Epithelial cell of esophagus (primary cell): Measurements from ENCODE around the gene BTAF1.

ENCODE experiments used
- DNase-seq: peaks from one replicate; pipeline ENCODE4 v3.0.0; 2010; ENCODE audit warnings: low read depth
- H3K4me3 ChIP-seq: 2 replicates; pipeline ENCODE4 v1.5.1; 2011; ENCODE audit warnings: mild to moderate bottlenecking, low read length, control low read depth
- TF ChIP-seq, protein P1 (sequence below): IDR thresholded peaks from 2 replicates; pipeline ENCODE4 v1.5.1; 2011; ENCODE audit warnings: low read depth, mild to moderate bottlenecking, low read length, control low read depth, inconsistent platforms; ENCODE audit not compliant: insufficient read depth; ENCODE audit errors: missing control alignments

BTAF1 gene

DNA sequence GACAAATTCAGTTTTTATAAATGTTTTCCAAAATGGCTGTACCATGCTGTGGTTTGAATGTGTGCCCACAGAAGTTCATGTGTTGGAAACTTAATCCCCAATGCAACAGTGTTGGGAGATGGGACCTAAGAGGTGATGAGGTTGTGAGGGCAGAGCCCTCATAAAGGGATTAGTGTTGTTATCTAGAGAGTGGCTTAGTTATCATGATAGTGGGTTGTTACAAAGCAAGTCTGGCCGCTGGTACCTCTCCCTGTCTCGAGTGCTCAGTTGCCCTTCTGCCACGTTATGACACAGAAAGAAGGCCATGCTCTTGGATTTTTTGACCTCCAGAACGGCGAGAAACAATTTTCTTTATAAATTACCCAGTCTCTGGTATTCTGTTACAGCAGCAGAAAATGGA is 119.0 kb downstream of the BTAF1 start:
- TF ChIP-seq, protein P1, sequence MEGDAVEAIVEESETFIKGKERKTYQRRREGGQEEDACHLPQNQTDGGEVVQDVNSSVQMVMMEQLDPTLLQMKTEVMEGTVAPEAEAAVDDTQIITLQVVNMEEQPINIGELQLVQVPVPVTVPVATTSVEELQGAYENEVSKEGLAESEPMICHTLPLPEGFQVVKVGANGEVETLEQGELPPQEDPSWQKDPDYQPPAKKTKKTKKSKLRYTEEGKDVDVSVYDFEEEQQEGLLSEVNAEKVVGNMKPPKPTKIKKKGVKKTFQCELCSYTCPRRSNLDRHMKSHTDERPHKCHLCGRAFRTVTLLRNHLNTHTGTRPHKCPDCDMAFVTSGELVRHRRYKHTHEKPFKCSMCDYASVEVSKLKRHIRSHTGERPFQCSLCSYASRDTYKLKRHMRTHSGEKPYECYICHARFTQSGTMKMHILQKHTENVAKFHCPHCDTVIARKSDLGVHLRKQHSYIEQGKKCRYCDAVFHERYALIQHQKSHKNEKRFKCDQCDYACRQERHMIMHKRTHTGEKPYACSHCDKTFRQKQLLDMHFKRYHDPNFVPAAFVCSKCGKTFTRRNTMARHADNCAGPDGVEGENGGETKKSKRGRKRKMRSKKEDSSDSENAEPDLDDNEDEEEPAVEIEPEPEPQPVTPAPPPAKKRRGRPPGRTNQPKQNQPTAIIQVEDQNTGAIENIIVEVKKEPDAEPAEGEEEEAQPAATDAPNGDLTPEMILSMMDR, result no peak
- DNase-seq, result no peak
- no peak overlapping the region for H3K4me3 ChIP-seq

DNA sequence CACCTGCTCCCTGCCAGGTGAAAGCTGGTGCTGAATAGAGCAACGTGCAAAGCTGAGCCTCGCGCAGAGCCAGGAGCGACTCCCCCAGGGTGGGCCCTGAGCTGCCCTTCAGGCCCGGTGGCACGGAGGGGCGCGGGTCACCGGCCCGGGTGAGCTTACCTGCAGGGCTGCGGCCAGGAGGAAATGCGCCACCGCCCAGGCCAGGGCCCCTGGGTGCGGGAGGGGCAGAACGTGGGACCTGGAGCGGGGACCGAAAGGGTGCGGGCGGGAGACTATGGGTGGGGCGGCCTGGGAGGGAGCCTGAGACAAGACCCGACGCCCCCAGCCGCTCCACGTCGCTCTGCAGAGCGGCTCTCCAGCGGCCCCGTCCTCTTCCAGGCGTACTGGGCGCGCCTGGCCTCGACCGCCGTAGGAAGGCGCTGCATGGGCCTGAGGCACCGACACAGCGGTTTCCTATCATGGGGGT is 122.1 kb downstream of the BTAF1 start:
- no peak overlapping the region for H3K4me3 ChIP-seq
- TF ChIP-seq, protein P1, result no peak
- DNase-seq, result no peak

DNA sequence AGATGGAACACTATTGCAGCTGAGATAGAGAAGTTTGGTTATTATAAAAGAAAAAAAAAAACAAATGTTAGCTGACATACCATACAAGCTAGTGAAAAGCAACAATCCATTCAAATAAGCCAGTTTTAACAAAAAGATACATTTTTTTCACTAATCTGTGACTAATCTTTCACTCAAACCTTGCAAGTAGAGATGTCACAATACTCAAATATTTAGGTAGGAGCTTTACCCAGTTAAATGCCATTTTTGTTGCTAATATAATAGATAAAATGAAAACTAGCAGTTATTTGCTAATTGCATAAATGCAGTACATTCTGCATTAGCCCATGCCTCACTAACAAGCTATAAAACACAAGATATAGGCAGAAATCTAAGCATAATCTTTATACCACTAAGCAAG is 123.6 kb downstream of the BTAF1 start:
- TF ChIP-seq, protein P1, result no peak
- no peak overlapping the region for H3K4me3 ChIP-seq
- DNase-seq, result no peak

DNA sequence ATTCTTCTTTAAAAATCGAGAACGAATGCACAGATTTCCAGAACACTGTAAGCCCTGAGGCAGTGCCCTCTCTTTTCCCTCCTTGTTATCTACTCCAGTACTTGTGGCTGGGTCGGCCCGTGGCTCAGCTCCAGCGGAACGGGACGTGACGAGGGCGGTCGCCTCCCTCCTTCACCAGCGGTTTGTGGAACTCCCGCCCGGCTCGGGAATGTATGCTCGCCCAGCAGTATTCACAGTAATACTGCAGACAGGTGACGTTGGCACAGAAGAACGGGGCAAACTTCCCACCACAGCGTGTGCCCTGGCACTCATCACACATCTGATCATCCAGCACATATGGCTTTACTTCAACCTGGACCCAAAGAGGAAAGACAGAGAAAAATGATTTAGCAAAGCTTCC is 128.5 kb downstream of the BTAF1 start:
- DNase-seq, result no peak
- no peak overlapping the region for H3K4me3 ChIP-seq
- TF ChIP-seq, protein P1, result no peak

DNA sequence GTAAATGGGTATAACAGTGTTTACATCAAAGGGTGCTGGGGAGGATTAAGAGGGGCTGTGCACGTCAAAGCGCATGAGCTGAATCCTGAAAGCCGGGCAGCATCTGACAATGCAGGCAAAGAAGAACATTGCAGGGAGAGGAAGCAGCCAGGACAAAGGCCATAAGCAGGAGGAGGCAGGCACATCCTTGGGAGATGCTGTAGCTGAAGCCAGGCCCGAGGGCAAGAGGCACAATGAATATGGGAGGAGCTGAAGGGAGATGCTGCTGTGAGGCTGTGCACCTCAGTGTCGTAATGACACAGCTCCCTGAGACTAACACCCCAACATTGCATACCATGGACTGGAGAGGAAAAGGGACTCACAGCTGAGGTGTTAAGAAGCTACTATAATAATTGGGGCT is 129.2 kb downstream of the BTAF1 start:
- no peak overlapping the region for H3K4me3 ChIP-seq
- DNase-seq, result no peak
- TF ChIP-seq, protein P1, result no peak

DNA sequence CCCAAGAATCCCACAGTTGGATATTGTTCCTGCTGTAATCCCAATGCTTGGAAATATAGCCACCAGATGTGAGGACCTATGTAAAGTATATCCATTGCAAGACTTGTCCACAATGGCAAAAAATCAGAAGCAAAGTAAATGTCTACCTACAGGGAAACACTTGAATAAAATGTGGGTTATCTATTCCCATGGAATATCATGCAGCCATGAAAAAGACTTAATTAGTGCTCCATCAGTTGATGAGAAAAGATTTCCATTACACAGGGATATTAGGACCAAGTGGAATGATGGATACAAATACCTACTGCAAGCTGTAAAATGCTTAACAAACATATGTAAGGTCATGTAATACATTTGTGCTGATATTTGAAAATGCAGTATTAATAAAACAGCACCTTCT is 131.2 kb downstream of the BTAF1 start:
- no peak for DNase-seq
- TF ChIP-seq, protein P1, result no peak
- no peak overlapping the region for H3K4me3 ChIP-seq

DNA sequence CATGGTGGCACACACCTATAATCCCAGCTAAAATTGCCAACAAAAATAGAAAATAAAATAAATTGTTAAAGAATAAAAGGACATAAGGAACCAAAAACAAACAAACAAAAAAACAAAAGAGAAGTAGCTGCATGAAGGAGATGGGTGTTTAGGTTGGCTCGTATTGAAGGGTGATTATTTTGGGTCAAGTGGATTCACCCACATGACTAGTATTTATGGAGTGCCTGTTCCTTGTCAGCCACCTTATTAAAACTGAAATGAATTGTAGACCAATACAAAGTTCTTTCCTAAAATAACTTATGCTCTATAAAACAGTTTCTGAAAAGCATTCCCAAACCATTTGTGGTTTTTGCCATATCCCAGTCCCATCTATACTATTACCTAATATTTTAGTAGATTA is 138.7 kb downstream of the BTAF1 start:
- H3K4me3 ChIP-seq, result no peak overlapping the region
- TF ChIP-seq, protein P1, result no peak
- DNase-seq, result no peak
